Fibroblast of villous mesenchyme (primary cell): Measurements from ENCODE around the gene RNF166. TPM values are rescaled to one million over a fixed set of nuclear protein-coding genes. Genes with fewer than 3 reads are reported as not detected.

Experiments
- DNase-seq: peaks from one replicate; pipeline ENCODE4 v3.0.0-alpha.2; 2010; ENCODE audit warnings: low read depth
- H3K4me3 ChIP-seq: 2 replicates; pipeline ENCODE4 v1.5.1; 2011; ENCODE audit warnings: low read depth, mild to moderate bottlenecking, low read length
- CTCF ChIP-seq: IDR thresholded peaks from 2 replicates; pipeline ENCODE4 v1.5.1; 2012; ENCODE audit warnings: low read depth, mild to moderate bottlenecking, low read length; ENCODE audit not compliant: insufficient read depth
- total RNA-seq: library from RNA; depleted of rRNA; stranded (reverse); fragments of >200 nt; gene quantifications from 2 replicates; pipeline ENCODE4 v1.2.3, GENCODE V29; 2012

The RNF166 gene
- total RNA-seq, 1 donor = 13.0 TPM

GRCh38 chr16:88730632-88731607 lies 24.7 kb upstream of the RNF166 start:
- no peak for DNase-seq
- TF ChIP-seq CTCF = no peak
- H3K4me3 ChIP-seq = no peak overlapping the region

GRCh38 chr16:88727871-88728270 lies 21.7 kb upstream of the RNF166 start:
- DNase-seq = no peak
- no peak for TF ChIP-seq CTCF
- no peak overlapping the region for H3K4me3 ChIP-seq

- no peak for DNase-seq
- TF ChIP-seq CTCF = no peak
- H3K4me3 ChIP-seq = no peak overlapping the region
These were observed 20.8 kb upstream of the RNF166 start for GRCh38 chr16:88726981-88727380.

- DNase-seq = no peak
- no peak for TF ChIP-seq CTCF
- no peak overlapping the region for H3K4me3 ChIP-seq
These were observed 20.2 kb upstream of the RNF166 start for GRCh38 chr16:88726408-88726749.

GRCh38 chr16:88725609-88726407 lies 19.6 kb upstream of the RNF166 start:
- no peak overlapping the region for H3K4me3 ChIP-seq
- DNase-seq = no peak
- TF ChIP-seq CTCF = no peak

- DNase-seq = no peak
- no peak for TF ChIP-seq CTCF
These were observed 18.8 kb upstream of the RNF166 start for GRCh38 chr16:88724855-88725555.

More at GRCh38 chr16:88724855-88725555, 18.8 kb upstream of the RNF166 start:
- no peak overlapping the region for H3K4me3 ChIP-seq
